Peyer's patch (tissue), 4 donors: Measurements from ENCODE around the gene EDN3.

ENCODE experiments used
- POLR2A ChIP-seq, 2 donors: fragments of 450-650 bp; IDR thresholded peaks; one replicate each; pipeline ENCODE4 v1.5.1; 2017; ENCODE audit warnings: antibody characterized with exemption in 2 of 2, mild to moderate bottlenecking in 2 of 2, moderate library complexity in 2 of 2
- TF ChIP-seq, protein P1 (sequence below), 6 experiments: fragments of 450-650 bp in 4 of 6; fragments of 200-600 bp in 2 of 6; sonication (generic) in 1 of 6; IDR thresholded peaks; one replicate each; pipeline ENCODE4 v1.5.1; 2017 to 2019; ENCODE audit warnings: antibody characterized with exemption in 6 of 6, mild to moderate bottlenecking in 3 of 6, moderate library complexity in 1 of 6

DNA sequence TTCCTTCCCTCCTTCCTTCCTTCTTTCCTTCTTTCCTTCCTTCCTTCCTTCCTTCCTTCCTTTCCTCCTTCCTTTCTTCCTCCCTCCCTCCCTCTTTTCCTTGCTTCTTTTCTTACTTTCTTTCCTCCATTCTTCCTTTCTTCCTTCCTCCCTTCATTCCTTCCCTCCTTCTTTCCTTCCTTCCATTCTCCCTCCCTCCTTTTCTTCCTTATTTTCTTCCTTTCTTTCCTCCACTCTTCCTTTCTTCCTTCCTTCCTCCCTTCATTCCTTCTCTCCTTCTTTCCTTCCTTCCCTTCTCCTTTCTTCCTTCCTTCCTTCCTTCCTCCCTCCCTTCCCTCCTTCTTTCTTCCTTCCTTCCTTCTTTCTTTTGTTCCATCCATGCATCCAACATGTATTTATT lies 35.1 kb upstream of the EDN3 start:
- TF ChIP-seq, protein P1, sequence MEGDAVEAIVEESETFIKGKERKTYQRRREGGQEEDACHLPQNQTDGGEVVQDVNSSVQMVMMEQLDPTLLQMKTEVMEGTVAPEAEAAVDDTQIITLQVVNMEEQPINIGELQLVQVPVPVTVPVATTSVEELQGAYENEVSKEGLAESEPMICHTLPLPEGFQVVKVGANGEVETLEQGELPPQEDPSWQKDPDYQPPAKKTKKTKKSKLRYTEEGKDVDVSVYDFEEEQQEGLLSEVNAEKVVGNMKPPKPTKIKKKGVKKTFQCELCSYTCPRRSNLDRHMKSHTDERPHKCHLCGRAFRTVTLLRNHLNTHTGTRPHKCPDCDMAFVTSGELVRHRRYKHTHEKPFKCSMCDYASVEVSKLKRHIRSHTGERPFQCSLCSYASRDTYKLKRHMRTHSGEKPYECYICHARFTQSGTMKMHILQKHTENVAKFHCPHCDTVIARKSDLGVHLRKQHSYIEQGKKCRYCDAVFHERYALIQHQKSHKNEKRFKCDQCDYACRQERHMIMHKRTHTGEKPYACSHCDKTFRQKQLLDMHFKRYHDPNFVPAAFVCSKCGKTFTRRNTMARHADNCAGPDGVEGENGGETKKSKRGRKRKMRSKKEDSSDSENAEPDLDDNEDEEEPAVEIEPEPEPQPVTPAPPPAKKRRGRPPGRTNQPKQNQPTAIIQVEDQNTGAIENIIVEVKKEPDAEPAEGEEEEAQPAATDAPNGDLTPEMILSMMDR (IDR thresholded peaks at IDR 0.05): no peak
- no peak for TF ChIP-seq POLR2A (IDR thresholded peaks at IDR 0.05)
